Vagina (tissue), 2 donors: ENCODE data around the gene GSTO2. TPM values are rescaled to one million over a fixed set of nuclear protein-coding genes. Genes with fewer than 3 reads are reported as not detected.
A peak's percentile ranks its signal among the peaks of the same experiment; 100 is the strongest.

Experiments used
- DNase-seq, 2 donors: peaks; one replicate each; pipeline ENCODE4 v3.0.0-alpha.2; 2017; ENCODE audit errors: extremely low spot score in 2 of 2
- H3K27ac ChIP-seq: fragments of 200-600 bp; sonication (generic); one replicate; pipeline ENCODE4 v1.5.1; 2019
- H3K27me3 ChIP-seq: fragments of 200-600 bp; sonication (generic); one replicate; pipeline ENCODE4 v1.5.1; 2019
- H3K36me3 ChIP-seq, 2 donors: fragments of 200-600 bp; sonication (generic); one replicate each; pipeline ENCODE4 v1.5.1; 2017 to 2019
- H3K4me1 ChIP-seq: fragments of 200-600 bp; sonication (generic); one replicate; pipeline ENCODE4 v1.5.1; 2019
- H3K4me3 ChIP-seq, 2 donors: fragments of 200-600 bp; sonication (generic); 1 replicate in 1 of 2; 2 replicates in 1 of 2; pipeline ENCODE4 v1.5.1; 2016 to 2019
- H3K9me3 ChIP-seq: fragments of 200-600 bp; sonication (generic); one replicate; pipeline ENCODE4 v1.5.1; 2019
- POLR2A ChIP-seq, 2 donors: fragments of 450-650 bp; IDR thresholded peaks; one replicate each; pipeline ENCODE4 v1.6.1; 2017; ENCODE audit warnings: antibody characterized with exemption in 2 of 2, mild to moderate bottlenecking in 2 of 2, moderate library complexity in 2 of 2
- POLR2AphosphoS5 ChIP-seq, 2 donors: sonication (generic); formaldehyde crosslinking; IDR thresholded peaks; one replicate each; pipeline ENCODE4 v1.9.0; 2017; ENCODE audit warnings: antibody characterized with exemption in 2 of 2, mild to moderate bottlenecking in 2 of 2, low read depth in 1 of 2; ENCODE audit not compliant: insufficient read depth in 1 of 2
- intact Hi-C: fragments of 100-400 bp; cut with DNase I; formaldehyde crosslinking; loops from one replicate; pipeline ENCODE4 v1.15.1; 2023
- microRNA-seq: library from miRNA; unstranded; fragments of <30 nt; microRNA quantifications from one replicate; pipeline ENCODE4, GENCODE V29; 2017; ENCODE audit warnings: borderline number of aligned reads, borderline replicate concordance
- small RNA-seq: library from RNA; depleted of rRNA; stranded (forward); fragments of <200 nt; gene quantifications from one replicate; pipeline ENCODE3, GENCODE V24; 2016
- total RNA-seq: library from RNA; depleted of rRNA; stranded (reverse); fragments of >200 nt; gene quantifications from one replicate; pipeline ENCODE4 v1.2.3, GENCODE V29; 2016
- TF ChIP-seq, protein P1 (sequence below), 3 experiments: fragments of 450-650 bp in 2 of 3; fragments of 200-600 bp in 1 of 3; sonication (generic) in 1 of 3; IDR thresholded peaks; one replicate each; pipeline ENCODE4 v1.5.1; 2017 to 2019; ENCODE audit warnings: antibody characterized with exemption in 3 of 3, mild to moderate bottlenecking in 2 of 3, moderate library complexity in 2 of 3

GSTO2 gene
- total RNA-seq, 1 donor from 2014 or later: 13.8 TPM

DNA sequence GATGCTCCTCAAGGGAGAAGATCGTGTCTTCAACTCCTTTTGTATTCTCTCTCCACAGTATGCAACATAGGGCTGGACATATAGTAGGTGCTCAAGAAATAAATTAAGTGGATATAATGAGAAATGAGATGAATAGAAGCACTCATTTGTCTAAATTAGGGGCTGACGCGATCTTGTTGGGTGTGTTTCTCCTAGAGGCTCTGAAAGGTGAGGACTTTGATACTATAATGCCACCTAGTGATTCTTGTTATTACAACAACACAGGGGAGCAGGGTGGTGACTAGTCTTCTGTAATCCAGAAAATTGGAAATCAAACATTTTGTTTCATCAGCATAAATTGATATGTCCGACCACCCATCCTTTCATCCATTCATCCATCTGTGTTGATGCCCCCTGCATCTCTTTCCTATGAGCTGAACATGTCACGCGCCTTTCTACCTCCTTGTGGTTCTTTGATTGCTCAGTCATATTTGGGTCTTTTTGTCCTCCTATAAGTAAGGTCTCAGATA is 81.2 kb downstream of the GSTO2 start:
- no peak for DNase-seq
- H3K4me1 ChIP-seq: peaks cover 24% of the 10 kb centered on the region
- H3K27me3 ChIP-seq: no peaks in the 10 kb centered on the region
- no peaks in the 10 kb centered on the region for H3K9me3 ChIP-seq
- intact Hi-C loops: no loop called here
- no peak overlapping the region for H3K4me3 ChIP-seq
- TF ChIP-seq POLR2AphosphoS5 (IDR thresholded peaks at IDR 0.05; ENCODE audit: insufficient read depth in 1 of 2, low read depth in 1 of 2) (peak in 1 of 2 donors; percentile 57), POLR2A (IDR thresholded peaks at IDR 0.05) (no peak)
- TF ChIP-seq, protein P1, sequence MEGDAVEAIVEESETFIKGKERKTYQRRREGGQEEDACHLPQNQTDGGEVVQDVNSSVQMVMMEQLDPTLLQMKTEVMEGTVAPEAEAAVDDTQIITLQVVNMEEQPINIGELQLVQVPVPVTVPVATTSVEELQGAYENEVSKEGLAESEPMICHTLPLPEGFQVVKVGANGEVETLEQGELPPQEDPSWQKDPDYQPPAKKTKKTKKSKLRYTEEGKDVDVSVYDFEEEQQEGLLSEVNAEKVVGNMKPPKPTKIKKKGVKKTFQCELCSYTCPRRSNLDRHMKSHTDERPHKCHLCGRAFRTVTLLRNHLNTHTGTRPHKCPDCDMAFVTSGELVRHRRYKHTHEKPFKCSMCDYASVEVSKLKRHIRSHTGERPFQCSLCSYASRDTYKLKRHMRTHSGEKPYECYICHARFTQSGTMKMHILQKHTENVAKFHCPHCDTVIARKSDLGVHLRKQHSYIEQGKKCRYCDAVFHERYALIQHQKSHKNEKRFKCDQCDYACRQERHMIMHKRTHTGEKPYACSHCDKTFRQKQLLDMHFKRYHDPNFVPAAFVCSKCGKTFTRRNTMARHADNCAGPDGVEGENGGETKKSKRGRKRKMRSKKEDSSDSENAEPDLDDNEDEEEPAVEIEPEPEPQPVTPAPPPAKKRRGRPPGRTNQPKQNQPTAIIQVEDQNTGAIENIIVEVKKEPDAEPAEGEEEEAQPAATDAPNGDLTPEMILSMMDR (IDR thresholded peaks at IDR 0.05): peak; percentile 45 to 77 (median 61)
- H3K27ac ChIP-seq: peak overlapping the region; percentile 55
- no peaks in the 10 kb centered on the region for H3K36me3 ChIP-seq

DNA sequence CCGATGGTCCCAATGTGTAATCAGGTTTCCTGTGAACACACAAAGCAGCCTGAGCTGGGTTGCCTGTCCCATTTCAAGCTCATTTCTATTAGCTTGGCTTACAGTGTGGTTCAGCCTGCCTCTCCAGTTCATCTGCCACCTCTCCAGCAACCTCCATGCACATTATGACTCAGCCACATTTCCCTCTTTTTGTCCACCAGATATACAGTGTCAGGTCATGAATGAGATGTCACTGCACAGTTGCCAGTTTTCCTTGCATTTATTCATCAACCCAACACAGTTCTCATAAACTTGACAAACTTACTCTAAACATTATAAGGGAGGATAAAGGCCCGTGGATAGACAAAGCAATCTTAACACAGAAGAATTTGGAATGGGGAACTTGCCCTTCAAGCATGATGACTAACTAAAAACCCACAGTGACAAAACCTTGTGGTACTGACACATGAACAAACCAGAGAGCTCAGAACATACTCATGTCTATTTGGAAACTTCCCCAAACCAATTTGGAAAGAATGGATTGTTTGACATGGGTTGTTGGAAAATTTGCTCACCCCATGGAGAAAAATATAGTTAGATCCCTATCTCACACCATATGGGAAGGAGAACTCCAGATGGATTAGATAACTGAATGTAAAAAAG is 82.2 kb downstream of the GSTO2 start:
- no peak for TF ChIP-seq POLR2A (IDR thresholded peaks at IDR 0.05)
- TF ChIP-seq POLR2AphosphoS5 (IDR thresholded peaks at IDR 0.05; ENCODE audit: insufficient read depth in 1 of 2, low read depth in 1 of 2): no peak
- TF ChIP-seq, protein P1 (IDR thresholded peaks at IDR 0.05): no peak
- intact Hi-C loops: no loop called here
- no peak for DNase-seq
- Histone ChIP-seq H3K4me1 (peaks cover 24% of the 10 kb centered on the region), H3K27ac (no peak overlapping the region), H3K9me3 (no peaks in the 10 kb centered on the region), H3K27me3 (no peaks in the 10 kb centered on the region), H3K36me3 (no peaks in the 10 kb centered on the region), H3K4me3 (no peak overlapping the region)

DNA sequence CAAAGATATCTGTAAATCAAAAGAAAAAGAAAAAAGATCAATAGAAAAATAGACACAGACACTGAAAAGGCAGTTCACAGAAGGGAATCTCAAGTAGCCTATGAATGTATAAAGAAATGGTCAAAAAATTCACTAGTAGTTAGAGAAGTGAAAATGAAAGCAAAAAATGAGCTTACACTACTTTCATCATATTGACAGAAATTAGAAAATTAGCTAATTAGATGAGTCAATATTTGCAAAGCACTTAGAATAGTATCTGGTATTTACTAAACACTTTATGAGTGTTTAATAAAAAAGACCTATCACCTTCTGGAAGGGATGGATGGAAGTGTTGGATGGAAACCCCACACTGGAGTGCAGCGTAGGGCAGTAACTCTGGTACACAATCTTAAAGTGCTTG is 82.9 kb downstream of the GSTO2 start:
- no peaks in the 10 kb centered on the region for H3K9me3 ChIP-seq
- no peak overlapping the region for H3K27ac ChIP-seq
- no peaks in the 10 kb centered on the region for H3K27me3 ChIP-seq
- peaks cover 24% of the 10 kb centered on the region for H3K4me1 ChIP-seq
- no peaks in the 10 kb centered on the region for H3K36me3 ChIP-seq
- intact Hi-C loops: no loop called here
- TF ChIP-seq POLR2A (IDR thresholded peaks at IDR 0.05): no peak
- TF ChIP-seq POLR2AphosphoS5 (IDR thresholded peaks at IDR 0.05; ENCODE audit: insufficient read depth in 1 of 2, low read depth in 1 of 2): no peak
- TF ChIP-seq, protein P1 (IDR thresholded peaks at IDR 0.05): no peak
- DNase-seq: no peak
- no peak overlapping the region for H3K4me3 ChIP-seq

DNA sequence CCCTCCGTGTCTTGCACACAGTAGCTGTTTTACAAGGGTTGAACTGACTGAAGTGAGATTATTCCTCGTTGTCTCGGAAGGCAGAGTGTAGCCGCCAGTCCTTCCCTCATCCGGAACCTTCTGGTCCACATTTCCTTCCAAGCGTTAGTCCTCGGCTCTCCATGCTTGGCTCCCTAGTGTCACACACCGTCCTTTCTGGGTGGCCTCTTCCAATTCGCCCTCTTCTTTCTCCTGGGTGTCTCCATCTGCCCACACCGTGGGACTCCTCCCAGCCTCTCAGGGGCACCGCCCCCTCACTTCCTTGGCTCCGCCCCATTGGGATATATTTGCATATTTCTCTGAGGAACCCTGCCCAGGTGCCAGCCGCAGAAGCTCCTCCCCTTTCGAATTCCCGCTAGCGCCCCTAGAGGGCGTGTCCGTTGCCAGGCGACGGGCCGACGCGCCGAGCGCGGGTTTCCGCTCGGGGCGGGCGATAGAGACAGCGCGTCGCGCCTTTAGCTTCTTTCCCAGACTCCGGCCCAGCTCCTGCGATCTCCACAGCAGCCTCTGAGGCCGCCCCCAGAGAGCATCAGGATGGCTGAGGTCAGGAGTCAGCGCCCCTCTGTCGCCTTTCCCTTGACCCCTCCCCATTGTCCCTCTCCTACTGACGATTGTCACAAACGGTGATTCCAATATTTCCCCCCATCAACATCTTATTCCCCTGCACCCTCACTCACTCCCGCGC is 84.5 kb downstream of the GSTO2 start, which contains the start of gene CFAP58:
TSS of gene CFAP58 (plus strand) at position 509 of the 724 bp plus-strand sequence. CDS start at position 574, 65 bp downstream.
- Histone ChIP-seq H3K4me1 (peaks cover 24% of the 10 kb centered on the region), H3K9me3 (no peaks in the 10 kb centered on the region), H3K36me3 (no peaks in the 10 kb centered on the region), H3K27me3 (no peaks in the 10 kb centered on the region), H3K4me3 (peak within 1 kb of the TSS; percentile 42 to 43), H3K27ac (peak within 1 kb of the TSS; percentile 18)
- DNase-seq: peak in 1 of 2 donors; percentile 96
- intact Hi-C loops: no loop called here
- peak; percentile 75 to 86 for TF ChIP-seq POLR2AphosphoS5 (IDR thresholded peaks at IDR 0.05; ENCODE audit: insufficient read depth in 1 of 2, low read depth in 1 of 2)
- TF ChIP-seq POLR2A (IDR thresholded peaks at IDR 0.05): peak in 1 of 2 donors; percentile 15
- TF ChIP-seq, protein P1 (IDR thresholded peaks at IDR 0.05): peak; percentile 41 to 45 (median 43)

Small RNA genes within 50 kb of the gene (microRNA-seq; reads per million reads assigned to microRNA genes)
- gene MIR4482: not detected

Small RNA genes within 50 kb of the gene (small RNA-seq; reads per million reads assigned to genes)
- not detected for gene MIR4482

Other genes starting within 250 kb of the GSTO2 start
- 149 TPM for gene COL17A1, start 183.3 kb upstream of the GSTO2 start, total RNA-seq
- 4.4 TPM for gene SFR1, start 147.0 kb upstream of the GSTO2 start, total RNA-seq
- 0.25 TPM for gene CFAP43, start 36.8 kb upstream of the GSTO2 start, total RNA-seq
- gene GSTO1, start 14.3 kb upstream of the GSTO2 start, total RNA-seq: 69.5 TPM
- gene ITPRIP, start 69.3 kb downstream of the GSTO2 start, total RNA-seq: 85.7 TPM
- gene CFAP58, start 84.6 kb downstream of the GSTO2 start, total RNA-seq: 0.49 TPM